Measurements from ENCODE around the gene CWH43. TPM values are rescaled to one million over a fixed set of nuclear protein-coding genes. Genes with fewer than 3 reads are reported as not detected.

Gene CWH43
- total and polyA plus RNA-seq, 2 experiments from 2014 or later = not detected

GRCh38 chr4:49002931-49003330, 16.9 kb downstream of the CWH43 start:
- Histone ChIP-seq H3K36me3 (no peaks in the 10 kb centered on the region), H3K27me3 (no peaks in the 10 kb centered on the region), H3K9me3 (ENCODE audit: low read depth) (no peaks in the 10 kb centered on the region), H3K4me3 (no peak overlapping the region), H3K4me1 (ENCODE audit: low read depth) (no peaks in the 10 kb centered on the region), H3K27ac (no peak overlapping the region)
- DNase-seq (ENCODE audit: low read depth in 1 of 2, low spot score in 1 of 2) = no peak
- no peak for TF ChIP-seq CTCF (IDR thresholded peaks at IDR 0.05; ENCODE audit: low read depth, low read length)

GRCh38 chr4:49018718-49019295, 32.7 kb downstream of the CWH43 start:
- Histone ChIP-seq H3K4me3 (no peak overlapping the region), H3K27ac (no peak overlapping the region), H3K36me3 (no peaks in the 10 kb centered on the region), H3K4me1 (ENCODE audit: low read depth) (no peaks in the 10 kb centered on the region), H3K27me3 (no peaks in the 10 kb centered on the region), H3K9me3 (ENCODE audit: low read depth) (no peaks in the 10 kb centered on the region)
- DNase-seq (ENCODE audit: low read depth in 1 of 2, low spot score in 1 of 2) = no peak
- no peak for TF ChIP-seq CTCF (IDR thresholded peaks at IDR 0.05; ENCODE audit: low read depth, low read length)

- Histone ChIP-seq H3K4me1 (ENCODE audit: low read depth) (no peaks in the 10 kb centered on the region), H3K36me3 (no peaks in the 10 kb centered on the region), H3K27ac (no peak overlapping the region), H3K27me3 (no peaks in the 10 kb centered on the region), H3K4me3 (no peak overlapping the region), H3K9me3 (ENCODE audit: low read depth) (no peaks in the 10 kb centered on the region)
- DNase-seq (ENCODE audit: low read depth in 1 of 2, low spot score in 1 of 2) = peak in 1 of 2 donors; percentile 0
- TF ChIP-seq CTCF (IDR thresholded peaks at IDR 0.05; ENCODE audit: low read depth, low read length) = peak; percentile 10
Measured at GRCh38 chr4:49032440-49033161, 46.5 kb downstream of the CWH43 start.

- TF ChIP-seq CTCF (IDR thresholded peaks at IDR 0.05; ENCODE audit: low read depth, low read length) = no peak
- H3K9me3 ChIP-seq (ENCODE audit: low read depth) = no peaks in the 10 kb centered on the region
Measured at GRCh38 chr4:49036528-49036927, 50.5 kb downstream of the CWH43 start.

GRCh38 chr4:49044270-49044669, 58.2 kb downstream of the CWH43 start:
- H3K27ac ChIP-seq = no peak overlapping the region
- peaks cover 3% of the 10 kb centered on the region for H3K9me3 ChIP-seq (ENCODE audit: low read depth)
- no peak for TF ChIP-seq CTCF (IDR thresholded peaks at IDR 0.05; ENCODE audit: low read depth, low read length)
- H3K36me3 ChIP-seq = no peaks in the 10 kb centered on the region
- no peak overlapping the region for H3K4me3 ChIP-seq
- no peaks in the 10 kb centered on the region for H3K4me1 ChIP-seq (ENCODE audit: low read depth)
- DNase-seq (ENCODE audit: low read depth in 1 of 2, low spot score in 1 of 2) = no peak
- H3K27me3 ChIP-seq = no peaks in the 10 kb centered on the region

More at GRCh38 chr4:49036528-49036927, 50.5 kb downstream of the CWH43 start:
- H3K4me3 ChIP-seq = no peak overlapping the region
- H3K27me3 ChIP-seq = no peaks in the 10 kb centered on the region
- H3K4me1 ChIP-seq (ENCODE audit: low read depth) = no peaks in the 10 kb centered on the region
- DNase-seq (ENCODE audit: low read depth in 1 of 2, low spot score in 1 of 2) = no peak
- no peak overlapping the region for H3K27ac ChIP-seq
- no peaks in the 10 kb centered on the region for H3K36me3 ChIP-seq
